Loucy (cell line): ENCODE results near the gene EGFLAM.

Experiments used
- H2AFZ ChIP-seq: fragments of 200-600 bp; sonication (generic); 2 replicates; pipeline ENCODE4 v1.6.0; 2016; ENCODE audit warnings: antibody characterized with exemption, mild to moderate bottlenecking, low read length, moderate library complexity
- H3F3A ChIP-seq: fragments of 200-600 bp; 2 replicates; pipeline ENCODE4 v1.6.0; 2016; ENCODE audit warnings: antibody characterized with exemption, low read depth, mild to moderate bottlenecking
- H3K27me3 ChIP-seq: fragments of 200-600 bp; sonication (generic); 2 replicates; pipeline ENCODE4 v1.6.1; 2014; ENCODE audit warnings: low read length, mild to moderate bottlenecking; ENCODE audit not compliant: insufficient read depth, poor library complexity, severe bottlenecking
- H3K36me3 ChIP-seq: fragments of 200-600 bp; sonication (generic); 2 replicates; pipeline ENCODE4 v1.6.1; 2016; ENCODE audit warnings: low read length; ENCODE audit not compliant: insufficient read depth
- H3K4me1 ChIP-seq: fragments of 200-600 bp; sonication (generic); 2 replicates; pipeline ENCODE4 v1.5.1; 2014; ENCODE audit warnings: low read length, mild to moderate bottlenecking; ENCODE audit not compliant: insufficient read depth, poor library complexity, severe bottlenecking
- H3K4me2 ChIP-seq: fragments of 200-600 bp; sonication (generic); 2 replicates; pipeline ENCODE4 v1.6.0; 2014; ENCODE audit warnings: antibody characterized with exemption, low read length, low read depth, mild to moderate bottlenecking; ENCODE audit not compliant: poor library complexity, severe bottlenecking
- H3K4me3 ChIP-seq: fragments of 200-600 bp; sonication (generic); 2 replicates; pipeline ENCODE4 v1.5.1; 2014; ENCODE audit warnings: low read length, mild to moderate bottlenecking, mixed read lengths; ENCODE audit not compliant: poor library complexity, severe bottlenecking
- H3K79me2 ChIP-seq: fragments of 200-600 bp; sonication (generic); 2 replicates; pipeline ENCODE4 v1.6.1; 2014; ENCODE audit warnings: low read length; ENCODE audit not compliant: insufficient read depth
- H3K9ac ChIP-seq: fragments of 200-600 bp; sonication (generic); 2 replicates; pipeline ENCODE4 v1.6.0; 2014; ENCODE audit warnings: mild to moderate bottlenecking, low read depth, low read length, moderate library complexity; ENCODE audit not compliant: poor library complexity, severe bottlenecking
- H3K9me2 ChIP-seq: fragments of 200-600 bp; sonication (generic); replicated peaks from 2 replicates; pipeline ENCODE4 v1.6.1; 2016; ENCODE audit warnings: low read depth, low read length, mixed read lengths
- H3K9me3 ChIP-seq: fragments of 200-600 bp; sonication (generic); 2 replicates; pipeline ENCODE4 v1.6.1; 2014; ENCODE audit warnings: mild to moderate bottlenecking, antibody characterized with exemption, low read length, low read depth; ENCODE audit not compliant: insufficient read depth
- H4K20me1 ChIP-seq: fragments of 200-600 bp; sonication (generic); 2 replicates; pipeline ENCODE4 v1.6.0; 2014; ENCODE audit warnings: antibody characterized with exemption, low read length, mild to moderate bottlenecking; ENCODE audit not compliant: insufficient read depth, poor library complexity, severe bottlenecking
- CTCF ChIP-seq: fragments of 200-600 bp; sonication (generic); conservative IDR thresholded peaks from 2 replicates; pipeline ENCODE4 v1.5.1; 2014; ENCODE audit warnings: mild to moderate bottlenecking, antibody characterized with exemption, low read length
- EZH2phosphoT487 ChIP-seq: fragments of 200-600 bp; IDR thresholded peaks from 2 replicates; pipeline ENCODE4 v1.6.1; 2018; ENCODE audit warnings: antibody characterized with exemption, mild to moderate bottlenecking, moderate library complexity, borderline replicate concordance

Gene EGFLAM

GRCh38 chr5:38443390-38443789 is 185.0 kb downstream of the EGFLAM start:
- H3K27me3 ChIP-seq: peaks cover 38% of the 10 kb centered on the region
- H4K20me1 ChIP-seq: no peaks in the 10 kb centered on the region
- no peaks in the 10 kb centered on the region for H3F3A ChIP-seq
- H3K4me1 ChIP-seq: no peaks in the 10 kb centered on the region
- H3K4me2 ChIP-seq: no peak overlapping the region
- no peak overlapping the region for H3K9ac ChIP-seq
- no peaks in the 10 kb centered on the region for H3K9me3 ChIP-seq
- H3K79me2 ChIP-seq: no peaks in the 10 kb centered on the region
- no peak overlapping the region for H2AFZ ChIP-seq
- no peaks in the 10 kb centered on the region for H3K9me2 ChIP-seq
- H3K4me3 ChIP-seq: no peak overlapping the region
- H3K36me3 ChIP-seq: no peaks in the 10 kb centered on the region
- TF ChIP-seq EZH2phosphoT487: no peak
- no peak for TF ChIP-seq CTCF

GRCh38 chr5:38445374-38446028 is 187.1 kb downstream of the EGFLAM start:
- H2AFZ ChIP-seq: no peak overlapping the region
- no peak overlapping the region for H3K4me3 ChIP-seq
- no peaks in the 10 kb centered on the region for H3K36me3 ChIP-seq
- H4K20me1 ChIP-seq: no peaks in the 10 kb centered on the region
- H3K4me1 ChIP-seq: no peaks in the 10 kb centered on the region
- peaks cover 59% of the 10 kb centered on the region for H3K27me3 ChIP-seq
- H3K79me2 ChIP-seq: no peaks in the 10 kb centered on the region
- no peak overlapping the region for H3K4me2 ChIP-seq
- no peaks in the 10 kb centered on the region for H3K9me2 ChIP-seq
- no peak overlapping the region for H3K9ac ChIP-seq
- no peaks in the 10 kb centered on the region for H3F3A ChIP-seq
- TF ChIP-seq EZH2phosphoT487: no peak
- TF ChIP-seq CTCF: no peak
- no peaks in the 10 kb centered on the region for H3K9me3 ChIP-seq

- no peak overlapping the region for H2AFZ ChIP-seq
Observed at GRCh38 chr5:38446029-38446522, 187.7 kb downstream of the EGFLAM start.

More at GRCh38 chr5:38446029-38446522, 187.7 kb downstream of the EGFLAM start:
- H3K9ac ChIP-seq: no peak overlapping the region
- no peaks in the 10 kb centered on the region for H3F3A ChIP-seq
- H3K36me3 ChIP-seq: no peaks in the 10 kb centered on the region
- no peak overlapping the region for H3K4me3 ChIP-seq
- H3K4me1 ChIP-seq: no peaks in the 10 kb centered on the region
- H3K9me2 ChIP-seq: no peaks in the 10 kb centered on the region
- peaks cover 65% of the 10 kb centered on the region for H3K27me3 ChIP-seq
- H4K20me1 ChIP-seq: no peaks in the 10 kb centered on the region
- no peaks in the 10 kb centered on the region for H3K79me2 ChIP-seq
- no peak overlapping the region for H3K4me2 ChIP-seq
- H3K9me3 ChIP-seq: no peaks in the 10 kb centered on the region
- TF ChIP-seq CTCF: no peak
- no peak for TF ChIP-seq EZH2phosphoT487
